Measurements from ENCODE around the gene TDRD1.
A peak's percentile ranks its signal among the peaks of the same experiment; 100 is the strongest.
"Not testable (repeated sequence)": the region's sequence is repeated elsewhere in the genome, so short reads cannot be mapped to it uniquely, and the experiment has no call there.

Gene TDRD1

GRCh38 chr10:114179148-114179547 lies at the start of gene TDRD1:
TDRD1 (plus strand) TSS chr10:114179353; CDS start chr10:114187832, 8,479 bp downstream.
- Mint-ChIP-seq H3K27ac (no peak within 1 kb of the TSS), H3K9me3 (no peaks in the 10 kb centered on the region), H3K36me3 (peaks cover 6% of the 10 kb centered on the region), H3K4me3 (no peak within 1 kb of the TSS), H3K4me1 (peaks cover 25% of the 10 kb centered on the region)
- ATAC-seq (no peak), DNase-seq (ENCODE audit: low spot score in 2 of 2) (no peak)

GRCh38 chr10:114131094-114131493 lies 48.1 kb upstream of the TDRD1 start:
- H3K27ac Mint-ChIP-seq: no peak overlapping the region
- DNase-seq (ENCODE audit: low spot score in 2 of 2): no peak
- H3K4me1 Mint-ChIP-seq: no peaks in the 10 kb centered on the region
- no peak overlapping the region for H3K4me3 Mint-ChIP-seq
- no peaks in the 10 kb centered on the region for H3K9me3 Mint-ChIP-seq
- H3K36me3 Mint-ChIP-seq: peaks cover 93% of the 10 kb centered on the region
- no peak for ATAC-seq

- no peak overlapping the region for H3K4me3 Mint-ChIP-seq
- peaks cover 88% of the 10 kb centered on the region for H3K36me3 Mint-ChIP-seq
- H3K27ac Mint-ChIP-seq: peak overlapping the region; percentile 0
- DNase-seq (ENCODE audit: low spot score in 2 of 2) (no peak), ATAC-seq (no peak)
- no peaks in the 10 kb centered on the region for H3K4me1 Mint-ChIP-seq
- H3K9me3 Mint-ChIP-seq: no peaks in the 10 kb centered on the region
These were observed 43.7 kb upstream of the TDRD1 start for GRCh38 chr10:114135476-114135875.

GRCh38 chr10:114138581-114138980 lies 40.6 kb upstream of the TDRD1 start:
- DNase-seq (ENCODE audit: low spot score in 2 of 2): no peak
- Mint-ChIP-seq H3K9me3 (no peaks in the 10 kb centered on the region), H3K36me3 (peaks cover 80% of the 10 kb centered on the region), H3K27ac (no peak overlapping the region), H3K4me1 (no peaks in the 10 kb centered on the region), H3K4me3 (no peak overlapping the region)
- no peak for ATAC-seq

- no peaks in the 10 kb centered on the region for H3K9me3 Mint-ChIP-seq
- no peak for DNase-seq (ENCODE audit: low spot score in 2 of 2)
- H3K36me3 Mint-ChIP-seq: peaks cover 80% of the 10 kb centered on the region
- no peaks in the 10 kb centered on the region for H3K4me1 Mint-ChIP-seq
- no peak overlapping the region for H3K4me3 Mint-ChIP-seq
- H3K27ac Mint-ChIP-seq: no peak overlapping the region
- no peak for ATAC-seq
These were observed 39.1 kb upstream of the TDRD1 start for GRCh38 chr10:114140036-114140435.

- DNase-seq (ENCODE audit: low spot score in 2 of 2); H3K9me3 Mint-ChIP-seq; ATAC-seq; H3K27ac Mint-ChIP-seq; H3K4me1 Mint-ChIP-seq; H3K4me3 Mint-ChIP-seq: not testable (repeated sequence)
- peaks cover 79% of the 10 kb centered on the region for H3K36me3 Mint-ChIP-seq
These were observed 38.3 kb upstream of the TDRD1 start for GRCh38 chr10:114140827-114141226.

GRCh38 chr10:114142018-114142417 lies 37.1 kb upstream of the TDRD1 start:
- no peak overlapping the region for H3K4me3 Mint-ChIP-seq

GRCh38 chr10:114143160-114143559 lies 36.0 kb upstream of the TDRD1 start:
- no peak for DNase-seq (ENCODE audit: low spot score in 2 of 2)
- Mint-ChIP-seq H3K36me3 (peaks cover 82% of the 10 kb centered on the region), H3K4me1 (no peaks in the 10 kb centered on the region)

More at GRCh38 chr10:114142018-114142417, 37.1 kb upstream of the TDRD1 start:
- H3K27ac Mint-ChIP-seq: peak overlapping the region; percentile 71
- H3K4me1 Mint-ChIP-seq: no peaks in the 10 kb centered on the region
- no peak for DNase-seq (ENCODE audit: low spot score in 2 of 2)
- peaks cover 78% of the 10 kb centered on the region for H3K36me3 Mint-ChIP-seq
- ATAC-seq: no peak
- H3K9me3 Mint-ChIP-seq: no peaks in the 10 kb centered on the region

GRCh38 chr10:114149476-114149875 lies 29.7 kb upstream of the TDRD1 start:
- not testable (repeated sequence) for H3K27ac Mint-ChIP-seq; ATAC-seq; H3K4me3 Mint-ChIP-seq; H3K9me3 Mint-ChIP-seq; DNase-seq (ENCODE audit: low spot score in 2 of 2)
- H3K36me3 Mint-ChIP-seq: peaks cover 95% of the 10 kb centered on the region
- peaks cover 15% of the 10 kb centered on the region for H3K4me1 Mint-ChIP-seq

More at GRCh38 chr10:114143160-114143559, 36.0 kb upstream of the TDRD1 start:
- H3K27ac Mint-ChIP-seq: no peak overlapping the region
- no peak for ATAC-seq
- no peaks in the 10 kb centered on the region for H3K9me3 Mint-ChIP-seq
- H3K4me3 Mint-ChIP-seq: no peak overlapping the region

- DNase-seq (ENCODE audit: low spot score in 2 of 2) (no peak), ATAC-seq (peak; percentile 89)
- peak overlapping the region; percentile 35 for H3K27ac Mint-ChIP-seq
These were observed 27.7 kb upstream of the TDRD1 start for GRCh38 chr10:114151486-114151885.

GRCh38 chr10:114151892-114152291 lies 27.3 kb upstream of the TDRD1 start:
- no peak overlapping the region for H3K4me3 Mint-ChIP-seq
- no peak for ATAC-seq
- H3K27ac Mint-ChIP-seq: peak overlapping the region; percentile 35
- peaks cover 19% of the 10 kb centered on the region for H3K4me1 Mint-ChIP-seq
- no peaks in the 10 kb centered on the region for H3K9me3 Mint-ChIP-seq
- no peak for DNase-seq (ENCODE audit: low spot score in 2 of 2)
- H3K36me3 Mint-ChIP-seq: peaks cover 97% of the 10 kb centered on the region

More at GRCh38 chr10:114151486-114151885, 27.7 kb upstream of the TDRD1 start:
- H3K36me3 Mint-ChIP-seq: peaks cover 96% of the 10 kb centered on the region
- no peak overlapping the region for H3K4me3 Mint-ChIP-seq
- H3K9me3 Mint-ChIP-seq: no peaks in the 10 kb centered on the region
- H3K4me1 Mint-ChIP-seq: peaks cover 19% of the 10 kb centered on the region

- H3K4me3 Mint-ChIP-seq: no peak overlapping the region
- DNase-seq (ENCODE audit: low spot score in 2 of 2) (no peak), ATAC-seq (no peak)
- H3K4me1 Mint-ChIP-seq: peaks cover 25% of the 10 kb centered on the region
- no peak overlapping the region for H3K27ac Mint-ChIP-seq
- peaks cover 81% of the 10 kb centered on the region for H3K36me3 Mint-ChIP-seq
- no peaks in the 10 kb centered on the region for H3K9me3 Mint-ChIP-seq
These were observed 21.2 kb upstream of the TDRD1 start for GRCh38 chr10:114157912-114158311.

GRCh38 chr10:114163062-114163461 lies 16.1 kb upstream of the TDRD1 start:
- H3K9me3 Mint-ChIP-seq: no peaks in the 10 kb centered on the region
- H3K4me1 Mint-ChIP-seq: peaks cover 39% of the 10 kb centered on the region
- ATAC-seq: no peak
- H3K27ac Mint-ChIP-seq: no peak overlapping the region
- no peak for DNase-seq (ENCODE audit: low spot score in 2 of 2)
- H3K4me3 Mint-ChIP-seq: no peak overlapping the region
- H3K36me3 Mint-ChIP-seq: peaks cover 40% of the 10 kb centered on the region

- no peak for ATAC-seq
- peaks cover 7% of the 10 kb centered on the region for H3K9me3 Mint-ChIP-seq
- no peak overlapping the region for H3K27ac Mint-ChIP-seq
- peaks cover 48% of the 10 kb centered on the region for H3K4me1 Mint-ChIP-seq
- H3K36me3 Mint-ChIP-seq: peaks cover 25% of the 10 kb centered on the region
- no peak overlapping the region for H3K4me3 Mint-ChIP-seq
- DNase-seq (ENCODE audit: low spot score in 2 of 2): no peak
These were observed 13.1 kb upstream of the TDRD1 start for GRCh38 chr10:114166043-114166442.

GRCh38 chr10:114166494-114166893 lies 12.7 kb upstream of the TDRD1 start:
- peaks cover 24% of the 10 kb centered on the region for H3K36me3 Mint-ChIP-seq
- H3K27ac Mint-ChIP-seq: no peak overlapping the region
- ATAC-seq (no peak), DNase-seq (ENCODE audit: low spot score in 2 of 2) (no peak)
- H3K9me3 Mint-ChIP-seq: peaks cover 7% of the 10 kb centered on the region
- no peak overlapping the region for H3K4me3 Mint-ChIP-seq
- peaks cover 47% of the 10 kb centered on the region for H3K4me1 Mint-ChIP-seq

GRCh38 chr10:114167985-114168384 lies 11.2 kb upstream of the TDRD1 start:
- H3K36me3 Mint-ChIP-seq: peaks cover 13% of the 10 kb centered on the region
- no peak overlapping the region for H3K4me3 Mint-ChIP-seq
- peak; percentile 86 for ATAC-seq
- H3K9me3 Mint-ChIP-seq: peaks cover 7% of the 10 kb centered on the region
- no peak for DNase-seq (ENCODE audit: low spot score in 2 of 2)
- no peak overlapping the region for H3K27ac Mint-ChIP-seq
- H3K4me1 Mint-ChIP-seq: peaks cover 48% of the 10 kb centered on the region

Measured in stimulated activated effector memory CD8-positive, alpha-beta T cell treated with anti-CD3 and anti-CD28 coated beads, Interleukin-12 subunit alpha, Interleukin-12 subunit beta, amount 100 ng/mL, for 72 hours (primary cell).